Measurements from ENCODE around the gene ITPRIPL2. TPM values are rescaled to one million over a fixed set of nuclear protein-coding genes. Genes with fewer than 3 reads are reported as not detected.
A peak's percentile ranks its signal among the peaks of the same experiment; 100 is the strongest.

Gene ITPRIPL2
- total and polyA plus RNA-seq, 11 donors, result 3.1 to 43.2 (median 14.1) TPM

DNA sequence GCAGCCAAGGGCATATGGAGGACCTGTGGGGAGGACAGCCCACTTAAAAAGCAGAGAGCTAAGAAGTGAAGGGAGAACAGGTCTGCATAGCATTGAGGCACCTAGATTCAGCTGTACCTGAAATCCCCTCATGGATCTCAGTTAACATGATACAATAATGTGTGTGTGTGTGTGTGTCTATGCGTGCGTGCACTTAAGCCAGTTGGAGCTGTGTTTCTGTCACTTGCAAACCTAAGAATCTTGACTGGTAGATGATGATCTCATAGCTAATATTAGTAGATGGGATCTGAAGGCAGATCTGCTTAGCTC lies 1.7 kb upstream of the ITPRIPL2 start:
- Histone ChIP-seq H3K36me3 (peaks cover 0 to 21% (median 9%) of the 10 kb centered on the region in 9 donors), H3K27me3 (peaks cover 0 to 8% (median 0%) of the 10 kb centered on the region in 9 donors), H3K27ac (peak overlapping the region in 1 of 12 donors; percentile 92), H3K4me1 (peaks cover 3 to 44% (median 26%) of the 10 kb centered on the region in 12 donors), H3K9me3 (no peaks in the 10 kb centered on the region), H3K4me3 (no peak overlapping the region)
- WGBS, 4 donors, result 86 to 93% (median 89%) methylated on average over 2 of the region's 2 CpGs
- DNase-seq (no peak), ATAC-seq (no peak)
- TF ChIP-seq POLR2A (IDR thresholded peaks at IDR 0.05), result no peak
- TF ChIP-seq, protein P1, sequence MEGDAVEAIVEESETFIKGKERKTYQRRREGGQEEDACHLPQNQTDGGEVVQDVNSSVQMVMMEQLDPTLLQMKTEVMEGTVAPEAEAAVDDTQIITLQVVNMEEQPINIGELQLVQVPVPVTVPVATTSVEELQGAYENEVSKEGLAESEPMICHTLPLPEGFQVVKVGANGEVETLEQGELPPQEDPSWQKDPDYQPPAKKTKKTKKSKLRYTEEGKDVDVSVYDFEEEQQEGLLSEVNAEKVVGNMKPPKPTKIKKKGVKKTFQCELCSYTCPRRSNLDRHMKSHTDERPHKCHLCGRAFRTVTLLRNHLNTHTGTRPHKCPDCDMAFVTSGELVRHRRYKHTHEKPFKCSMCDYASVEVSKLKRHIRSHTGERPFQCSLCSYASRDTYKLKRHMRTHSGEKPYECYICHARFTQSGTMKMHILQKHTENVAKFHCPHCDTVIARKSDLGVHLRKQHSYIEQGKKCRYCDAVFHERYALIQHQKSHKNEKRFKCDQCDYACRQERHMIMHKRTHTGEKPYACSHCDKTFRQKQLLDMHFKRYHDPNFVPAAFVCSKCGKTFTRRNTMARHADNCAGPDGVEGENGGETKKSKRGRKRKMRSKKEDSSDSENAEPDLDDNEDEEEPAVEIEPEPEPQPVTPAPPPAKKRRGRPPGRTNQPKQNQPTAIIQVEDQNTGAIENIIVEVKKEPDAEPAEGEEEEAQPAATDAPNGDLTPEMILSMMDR (IDR thresholded peaks at IDR 0.05), result no peak
- intact Hi-C loops (cut with DNase I), result loop anchor here in 1 of 10 donors (2.0 to 10.0 kb wide), 2 partner anchors 19 to 53 kb away; partner anchors contain the start of gene SYT17

DNA sequence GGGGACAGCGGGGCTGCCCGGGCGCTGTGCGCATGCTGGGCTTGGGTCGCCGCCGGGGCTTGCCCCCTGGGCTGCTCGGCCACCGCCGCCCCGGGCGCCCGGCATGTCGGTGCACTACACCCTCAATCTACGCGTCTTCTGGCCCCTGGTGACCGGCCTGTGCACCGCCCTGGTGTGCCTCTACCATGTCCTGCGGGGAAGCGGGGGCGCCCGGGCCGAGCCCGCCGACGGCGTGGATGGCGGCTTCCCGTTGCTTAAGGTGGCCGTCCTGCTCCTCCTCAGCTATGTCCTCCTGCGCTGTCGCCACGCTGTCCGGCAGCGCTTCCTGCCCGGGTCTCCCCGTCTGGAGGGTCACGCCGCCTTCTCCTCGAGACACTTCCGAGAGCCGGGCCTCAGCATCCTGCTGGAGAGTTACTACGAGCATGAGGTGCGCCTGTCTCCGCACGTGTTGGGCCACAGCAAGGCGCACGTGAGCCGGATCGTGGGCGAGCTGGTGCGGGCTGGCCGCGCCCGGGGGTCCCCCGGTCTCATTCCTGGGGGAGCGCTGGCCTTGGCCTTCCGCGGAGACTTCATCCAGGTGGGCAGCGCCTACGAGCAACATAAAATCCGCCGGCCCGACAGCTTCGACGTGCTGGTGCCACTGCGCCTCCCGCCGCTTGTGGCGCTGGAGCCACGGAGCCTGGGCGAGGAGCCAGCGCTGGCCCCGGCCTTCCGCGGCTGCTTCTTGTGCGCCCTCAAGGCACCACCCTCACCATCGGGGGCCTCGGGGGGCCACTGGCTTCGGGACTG lies 789 bp downstream of the ITPRIPL2 start:
- peak in 3 of 4 donors; percentile 33 to 50 (median 35) for ATAC-seq
- Histone ChIP-seq H3K36me3 (peaks cover 0 to 28% (median 10%) of the 10 kb centered on the region in 9 donors), H3K27me3 (peaks cover 0 to 8% (median 0%) of the 10 kb centered on the region in 9 donors), H3K4me1 (peaks cover 3 to 62% (median 49%) of the 10 kb centered on the region in 12 donors), H3K9me3 (no peaks in the 10 kb centered on the region), H3K27ac (peak overlapping the region; percentile 91 to 99 (median 96)), H3K4me3 (peak overlapping the region; percentile 59 to 94 (median 82))
- intact Hi-C loops (cut with DNase I), result loop anchor here in 2 of 10 donors (2.0 to 10.0 kb wide), 2 partner anchors 16 to 50 kb away; partner anchors contain the start of gene SYT17 (in 1 of the 2)
- TF ChIP-seq, protein P1 (IDR thresholded peaks at IDR 0.05), result peak in 4 of 12 donors; percentile 4 to 47 (median 21)
- no peak for TF ChIP-seq POLR2A (IDR thresholded peaks at IDR 0.05)
- 2 to 8% (median 4%) methylated on average over 35 to 80 of the region's 80 CpGs for WGBS, 4 donors
- DNase-seq, result peak; percentile 71 to 80 (median 78)

DNA sequence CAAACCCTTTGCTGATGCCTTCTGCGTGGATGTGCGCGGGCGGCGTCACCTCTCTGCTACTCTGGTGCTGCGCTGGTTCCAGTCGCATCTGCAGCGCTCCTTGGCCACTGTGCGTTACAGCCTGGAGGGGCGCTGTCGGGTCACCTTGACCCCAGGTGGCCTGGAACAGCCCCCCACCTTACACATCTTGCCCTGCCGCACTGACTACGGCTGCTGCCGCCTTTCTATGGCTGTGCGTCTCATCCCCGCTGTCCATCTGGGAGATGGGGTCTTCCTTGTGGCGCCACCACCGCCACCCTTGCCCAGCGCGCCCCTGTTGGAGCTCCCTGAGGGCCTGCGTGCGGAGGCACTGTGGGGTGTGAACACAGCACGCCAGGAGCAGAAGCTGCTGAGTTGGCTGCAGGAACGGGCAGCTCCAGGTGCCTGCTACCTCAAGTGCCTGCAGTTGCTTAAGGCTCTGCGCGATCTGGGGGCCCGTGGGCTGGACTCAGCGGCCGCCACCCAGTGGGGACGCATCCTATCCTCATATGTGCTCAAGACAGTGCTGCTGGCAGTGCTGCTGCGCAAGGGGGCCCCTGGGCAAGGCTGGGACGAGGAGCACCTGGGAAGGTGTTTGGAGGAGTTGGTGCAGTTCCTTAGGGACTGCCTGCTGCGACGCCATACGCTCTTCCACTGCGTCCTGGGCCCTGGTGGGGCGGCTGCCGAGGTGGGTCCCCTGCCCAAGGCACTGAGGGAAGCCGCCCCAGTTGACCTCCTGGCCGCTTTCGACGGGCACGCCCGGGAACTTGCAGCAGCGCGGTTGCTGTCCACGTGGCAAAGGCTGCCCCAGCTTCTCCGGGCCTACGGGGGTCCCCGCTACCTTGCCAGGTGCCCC lies 1.6 kb downstream of the ITPRIPL2 start:
- peak in 3 of 5 donors; percentile 51 to 69 (median 65) for DNase-seq
- Histone ChIP-seq H3K9me3 (no peaks in the 10 kb centered on the region), H3K27me3 (peaks cover 0 to 8% (median 0%) of the 10 kb centered on the region in 9 donors), H3K36me3 (peaks cover 0 to 35% (median 13%) of the 10 kb centered on the region in 9 donors), H3K4me1 (peaks cover 3 to 70% (median 55%) of the 10 kb centered on the region in 12 donors), H3K4me3 (peak overlapping the region; percentile 59 to 94 (median 82)), H3K27ac (peak overlapping the region; percentile 91 to 99 (median 96))
- peak in 2 of 4 donors; percentile 1 to 13 for ATAC-seq
- intact Hi-C loops (cut with DNase I), result loop anchor here in 2 of 10 donors (2.0 to 10.0 kb wide), 2 partner anchors 15 to 49 kb away; partner anchors contain the start of gene SYT17 (in 1 of the 2)
- 50 to 86% (median 58%) methylated on average over 17 to 50 of the region's 50 CpGs for WGBS, 4 donors
- TF ChIP-seq, protein P1 (IDR thresholded peaks at IDR 0.05), result peak in 11 of 12 donors; percentile 7 to 58 (median 28)
- TF ChIP-seq POLR2A (IDR thresholded peaks at IDR 0.05), result no peak
